ENCODE measurements around the gene FAM53B.

Gene FAM53B

DNA sequence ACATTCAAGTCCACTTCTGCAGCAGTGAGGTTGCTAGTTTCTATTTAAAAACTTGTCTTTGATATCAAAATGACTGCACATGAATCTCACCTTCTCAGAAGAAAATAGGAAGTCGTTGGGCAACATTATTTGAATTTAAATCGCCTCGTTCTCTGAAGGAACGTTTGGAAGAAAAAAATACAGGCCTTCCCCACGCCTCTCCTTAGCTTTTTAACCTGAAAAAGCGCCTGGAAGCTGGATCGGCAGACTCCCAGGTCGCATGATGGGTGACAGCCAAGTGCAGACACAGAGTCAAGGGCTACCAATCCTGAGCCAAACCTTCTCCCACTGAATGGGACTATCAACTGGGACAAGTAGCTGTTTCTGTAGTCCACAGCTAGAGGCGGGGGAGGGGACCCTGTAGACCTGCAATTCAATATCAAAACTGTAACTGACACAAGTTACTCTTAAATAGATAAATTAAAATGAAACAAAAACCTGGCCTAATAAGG, 2.2 kb downstream of the FAM53B start:
- peak; percentile 24 for DNase-seq

DNA sequence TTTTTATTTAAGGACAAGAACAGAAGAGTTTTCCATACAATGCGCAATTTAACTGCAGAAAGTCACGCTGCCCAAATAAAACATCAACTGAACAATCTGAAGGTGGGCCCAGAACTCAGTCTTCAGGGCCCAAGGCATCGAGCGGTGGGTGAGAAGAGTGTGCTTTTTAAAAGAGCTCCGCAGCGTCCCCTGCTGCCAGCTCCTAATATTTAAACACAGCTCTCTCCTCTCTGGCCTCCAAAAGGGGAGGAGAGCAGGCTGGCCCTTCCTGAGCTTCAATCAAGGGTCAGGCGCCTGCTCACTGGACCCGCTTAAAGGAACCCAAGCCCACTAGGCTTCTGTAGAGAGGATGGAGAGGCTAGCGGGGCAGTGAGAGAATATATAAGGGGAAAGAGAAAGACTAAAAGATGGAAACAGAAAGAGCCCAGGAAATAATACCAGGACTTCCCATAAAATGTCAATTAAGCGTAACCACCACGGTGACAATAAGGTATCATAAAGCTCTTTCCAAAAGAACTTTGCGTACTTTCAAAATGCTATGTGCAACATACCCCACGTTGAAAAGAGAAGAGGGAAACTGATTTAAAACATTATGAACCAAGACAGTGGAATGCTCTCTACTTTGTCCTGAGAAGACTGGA, 2.8 kb downstream of the FAM53B start:
- DNase-seq: peak; percentile 84

- peak; percentile 77 for DNase-seq
Measured at GRCh38 chr10:124740369-124741280, 3.6 kb downstream of the FAM53B start.

DNA sequence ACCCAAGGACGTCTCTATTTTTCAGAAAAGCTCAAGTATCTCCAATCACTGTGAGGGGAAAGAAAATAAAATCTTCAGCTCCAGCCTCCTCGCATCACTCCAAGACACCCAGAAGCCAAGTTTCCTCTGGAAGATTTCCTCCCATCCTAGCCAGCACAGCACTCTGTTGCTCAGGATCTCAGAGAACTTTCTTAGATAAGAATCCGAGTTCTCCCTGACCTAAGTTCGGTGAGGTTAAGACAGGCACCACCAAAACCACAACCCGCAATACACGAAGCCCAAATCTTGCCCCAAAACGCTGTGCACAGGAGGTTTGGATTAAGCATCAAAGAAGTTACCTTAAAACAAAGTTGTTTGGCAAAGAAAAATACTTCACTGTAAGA, 4.2 kb downstream of the FAM53B start:
- DNase-seq: peak; percentile 29

GRCh38 chr10:124739119-124739921, 4.9 kb downstream of the FAM53B start:
- DNase-seq: peak; percentile 7

DNA sequence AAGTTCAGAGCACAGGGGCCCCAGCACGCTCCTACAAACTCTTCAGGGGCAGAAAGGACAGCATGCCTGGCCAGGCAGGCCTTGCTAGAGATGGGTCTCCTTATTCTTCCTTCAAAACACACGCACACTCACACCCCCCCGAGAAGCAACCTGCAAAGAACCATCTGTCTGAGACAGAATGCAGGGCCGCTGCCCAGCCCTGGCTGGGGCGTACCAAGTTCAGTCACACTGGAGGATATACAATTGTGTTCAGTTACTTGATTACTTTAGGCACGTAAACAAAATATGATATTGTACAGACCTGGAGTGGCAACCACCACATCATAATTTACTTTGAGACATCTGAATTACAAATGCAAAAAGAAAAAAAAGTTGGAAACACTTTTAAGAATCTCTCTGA, 5.7 kb downstream of the FAM53B start:
- DNase-seq: peak; percentile 4

DNA sequence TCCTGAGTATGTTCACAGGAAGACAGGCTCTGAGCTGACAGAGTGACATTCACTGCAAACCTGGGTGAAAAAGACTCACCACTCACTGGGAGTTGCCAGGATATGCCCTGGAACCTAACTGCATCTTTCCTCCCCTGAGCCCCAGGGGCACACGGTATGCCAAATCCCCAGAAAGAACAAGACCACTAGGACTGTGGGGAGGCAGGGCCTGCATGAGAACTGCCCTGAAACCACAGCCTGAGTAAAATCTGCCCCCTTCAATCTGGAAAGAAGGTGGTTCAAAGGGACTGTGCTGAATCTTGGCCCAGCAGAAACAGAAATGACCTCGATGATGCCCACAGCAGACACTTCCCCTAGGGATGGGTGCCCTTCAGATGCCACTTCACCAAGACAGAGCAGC, 6.5 kb downstream of the FAM53B start:
- no peak for DNase-seq

DNA sequence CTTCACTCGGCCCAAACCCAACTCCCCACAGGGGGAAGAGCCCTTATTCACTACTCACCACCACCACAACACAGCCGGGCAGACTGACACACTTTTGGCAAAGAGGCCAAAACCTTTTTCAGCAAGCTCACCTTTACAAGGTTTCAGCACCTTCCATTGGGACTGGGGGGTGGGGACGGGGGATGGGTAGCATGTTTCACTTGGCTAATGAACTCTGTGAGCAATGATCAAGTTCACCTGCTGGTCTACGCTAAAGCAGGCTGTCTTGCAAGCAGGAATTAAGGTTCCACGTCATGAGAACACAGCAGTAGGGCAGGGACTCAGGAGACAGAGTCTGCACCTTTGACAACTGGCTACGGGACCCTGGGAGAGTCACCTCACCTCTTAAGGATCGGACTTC, 7.0 kb downstream of the FAM53B start:
- DNase-seq: peak; percentile 68

DNA sequence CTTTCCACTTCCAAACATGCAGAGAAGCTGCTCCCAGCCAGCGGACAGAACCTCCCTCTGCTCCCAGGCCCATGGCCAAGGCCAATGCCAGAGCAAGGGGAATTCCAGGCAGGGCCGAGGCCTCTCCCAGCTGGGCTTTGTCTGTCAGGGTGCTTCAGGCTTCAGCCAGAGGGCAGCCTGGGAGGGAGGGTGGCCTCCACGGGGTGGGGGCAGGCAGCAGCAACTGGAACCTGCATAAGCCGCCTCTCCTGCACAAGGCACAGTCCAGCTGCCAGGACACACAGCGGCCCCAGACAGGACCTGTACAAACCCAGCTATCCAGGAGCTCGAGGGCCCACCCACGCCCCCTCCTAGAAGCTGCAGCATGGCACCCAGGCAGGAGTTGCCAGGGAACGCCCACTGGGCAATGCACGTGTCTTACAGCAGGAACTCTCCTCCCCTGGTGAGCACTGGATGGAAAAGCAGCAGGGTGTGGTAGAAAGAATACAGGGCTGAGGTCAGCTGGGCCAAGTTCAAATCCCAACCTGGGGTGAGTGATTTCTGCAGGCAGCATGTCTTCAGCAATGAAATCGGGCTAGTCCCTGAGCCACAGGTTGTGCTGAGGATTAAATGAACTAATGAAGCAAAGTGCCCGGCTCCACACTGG, 7.6 kb downstream of the FAM53B start:
- DNase-seq: peak; percentile 22

- no peak for DNase-seq
Measured at GRCh38 chr10:124735491-124736286, 8.5 kb downstream of the FAM53B start.

DNA sequence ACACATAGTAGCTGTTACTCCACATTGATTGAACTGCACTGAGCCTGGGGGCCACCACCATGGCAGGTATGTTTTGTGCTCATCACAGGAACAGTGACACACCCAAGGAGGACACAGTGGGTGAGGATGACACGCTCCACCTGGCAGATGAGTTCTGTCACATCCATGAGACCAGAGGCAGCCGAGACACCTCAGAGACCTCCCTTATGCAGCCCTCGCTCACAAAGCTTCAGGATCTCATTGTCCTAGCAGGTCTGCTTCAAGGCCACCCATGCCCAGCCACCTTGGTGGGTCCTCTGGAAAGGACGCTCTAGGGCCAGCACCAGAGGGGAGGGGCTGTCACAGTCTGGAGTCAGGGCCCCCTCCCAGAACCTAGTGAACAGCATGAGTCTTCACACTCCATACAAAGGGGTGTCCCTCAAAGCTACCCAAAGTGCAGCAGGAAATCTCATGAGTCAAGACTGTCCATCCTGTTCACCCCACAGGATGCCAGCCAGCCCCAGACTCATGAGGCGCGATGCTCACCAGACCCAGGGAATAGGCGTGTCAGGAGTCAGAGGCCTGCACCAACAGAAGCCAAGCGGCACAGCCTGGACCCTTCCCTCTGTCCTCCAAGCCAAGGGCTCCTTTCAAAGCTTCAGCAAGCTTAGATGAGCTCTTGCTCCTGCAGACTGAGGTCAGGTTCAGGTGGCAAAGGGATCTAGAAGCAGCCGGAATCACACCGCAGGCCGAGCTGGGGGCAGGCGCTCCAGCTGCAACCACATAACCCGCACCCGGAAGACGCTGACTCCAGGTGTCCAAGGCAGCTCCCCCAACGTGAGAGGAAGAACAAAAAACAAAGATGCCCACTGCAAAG, 9.6 kb downstream of the FAM53B start:
- no peak for DNase-seq

- DNase-seq: no peak
Measured at GRCh38 chr10:124733571-124734245, 10.5 kb downstream of the FAM53B start.

- DNase-seq: peak; percentile 64
Measured at GRCh38 chr10:124732931-124733570, 11.1 kb downstream of the FAM53B start.

DNA sequence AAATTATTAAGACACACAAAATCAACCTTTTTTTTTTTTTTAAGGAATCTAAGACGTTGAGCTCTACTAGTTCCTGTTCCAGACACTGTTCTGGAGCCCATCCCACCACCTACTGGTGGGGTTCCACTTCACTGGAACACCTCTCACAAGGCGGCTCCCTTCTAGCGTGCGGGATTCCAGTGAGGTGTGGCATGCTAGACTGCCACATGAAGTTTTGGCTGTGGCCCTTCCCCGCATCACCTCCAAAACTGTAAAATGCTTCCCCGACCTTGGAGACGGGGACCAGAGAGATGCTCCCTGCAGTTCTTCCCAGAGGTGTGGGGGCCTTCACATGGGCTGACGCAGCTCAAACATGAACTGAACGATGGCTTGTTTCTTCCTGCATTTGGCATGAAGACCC, 12.6 kb downstream of the FAM53B start:
- DNase-seq: no peak

GRCh38 chr10:124730790-124731189, 13.4 kb downstream of the FAM53B start:
- no peak for DNase-seq

GRCh38 chr10:124728830-124729661, 15.1 kb downstream of the FAM53B start:
- DNase-seq: no peak

- DNase-seq: no peak
Measured at GRCh38 chr10:124728071-124728829, 15.9 kb downstream of the FAM53B start.

GRCh38 chr10:124727361-124727960, 16.7 kb downstream of the FAM53B start:
- no peak for DNase-seq
